ENCODE results near the gene ADAMTS3. TPM values are rescaled to one million over a fixed set of nuclear protein-coding genes. Genes with fewer than 3 reads are reported as not detected.

The ADAMTS3 gene
- total and polyA plus RNA-seq, 8 donors, result 0.08 to 0.47 (median 0.15) TPM

DNA sequence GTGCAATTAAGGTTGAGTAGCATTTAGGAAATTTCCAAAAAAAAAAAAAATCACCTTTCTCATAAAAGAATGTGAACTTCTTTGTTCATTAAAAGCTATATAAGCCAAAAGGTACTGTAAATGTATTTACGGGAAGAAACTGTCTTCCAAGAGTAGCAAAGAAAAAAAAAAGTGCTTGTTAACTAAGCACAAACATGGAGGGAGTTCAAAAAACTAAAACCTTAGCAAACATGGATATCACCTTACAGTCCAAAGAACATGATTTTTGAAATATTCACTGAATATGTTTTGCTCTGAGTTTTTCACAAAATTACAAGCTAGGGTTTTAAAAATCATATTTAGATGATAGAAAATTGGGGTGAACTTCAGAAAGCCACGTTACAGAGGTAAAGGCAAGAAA is 217.5 kb downstream of the ADAMTS3 start:
- no peak for TF ChIP-seq CTCF (IDR thresholded peaks at IDR 0.05)
- no peak overlapping the region for H3K27ac ChIP-seq
- intact Hi-C loops (cut with DNase I), result no loop called here
- H3K36me3 ChIP-seq, result no peaks in the 10 kb centered on the region
- FAIRE-seq (no peak), ATAC-seq (peak in 2 of 4 donors; percentile 59 to 61), DNase-seq (no peak)
- no peak overlapping the region for H3K4me3 ChIP-seq
- WGBS, 2 donors, result 30 to 40% methylated on average over 2 of the region's 2 CpGs
- no peaks in the 10 kb centered on the region for H3K27me3 ChIP-seq
- no peaks in the 10 kb centered on the region for H3K9me3 ChIP-seq
- H3K4me1 ChIP-seq, result peaks cover 0 to 4% (median 0%) of the 10 kb centered on the region in 3 donors

DNA sequence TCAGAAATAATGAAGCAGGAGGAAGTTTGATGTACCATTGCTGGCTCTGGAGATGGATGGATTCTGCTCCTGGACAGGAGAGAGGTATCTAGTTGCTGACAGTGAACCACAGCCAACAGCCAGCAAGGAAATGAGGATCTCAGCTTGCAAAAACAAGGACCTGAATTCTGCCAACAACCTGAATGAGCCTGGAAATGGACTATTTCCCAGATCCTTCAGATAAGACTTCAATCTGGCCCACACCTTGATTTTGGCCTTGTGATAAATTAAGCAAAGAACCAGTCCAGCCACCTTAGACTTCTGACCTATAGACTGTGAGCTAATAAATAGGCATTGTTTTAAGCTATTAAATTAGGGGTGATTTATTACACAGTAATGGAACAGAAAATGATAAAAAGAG is 220.3 kb downstream of the ADAMTS3 start:
- no peak for TF ChIP-seq CTCF (IDR thresholded peaks at IDR 0.05)
- FAIRE-seq (no peak), ATAC-seq (no peak), DNase-seq (no peak)
- H3K27me3 ChIP-seq, result no peaks in the 10 kb centered on the region
- H3K4me3 ChIP-seq, result no peak overlapping the region
- H3K36me3 ChIP-seq, result no peaks in the 10 kb centered on the region
- intact Hi-C loops (cut with DNase I), result no loop called here
- H3K4me1 ChIP-seq, result peaks cover 0 to 4% (median 0%) of the 10 kb centered on the region in 3 donors
- H3K9me3 ChIP-seq, result no peaks in the 10 kb centered on the region
- H3K27ac ChIP-seq, result no peak overlapping the region

GRCh38 chr4:72344418-72344817 is 224.6 kb downstream of the ADAMTS3 start:
- Histone ChIP-seq H3K27ac (no peak overlapping the region), H3K36me3 (no peaks in the 10 kb centered on the region), H3K4me1 (no peaks in the 10 kb centered on the region), H3K27me3 (no peaks in the 10 kb centered on the region), H3K4me3 (no peak overlapping the region), H3K9me3 (no peaks in the 10 kb centered on the region)
- ATAC-seq (no peak), DNase-seq (no peak), FAIRE-seq (no peak)
- TF ChIP-seq CTCF (IDR thresholded peaks at IDR 0.05), result no peak
- intact Hi-C loops (cut with DNase I), result no loop called here

- Histone ChIP-seq H3K27ac (no peak overlapping the region), H3K27me3 (no peaks in the 10 kb centered on the region), H3K9me3 (no peaks in the 10 kb centered on the region), H3K4me3 (no peak overlapping the region), H3K36me3 (no peaks in the 10 kb centered on the region), H3K4me1 (no peaks in the 10 kb centered on the region)
- no peak for TF ChIP-seq CTCF (IDR thresholded peaks at IDR 0.05)
- no peak for ATAC-seq
- DNase-seq, result no peak
- 38 to 56% methylated on average over 2 of the region's 2 CpGs for WGBS, 2 donors
- intact Hi-C loops (cut with DNase I), result no loop called here
- FAIRE-seq, result no peak
These were observed 227.6 kb downstream of the ADAMTS3 start for GRCh38 chr4:72341432-72341820.

- Histone ChIP-seq H3K36me3 (no peaks in the 10 kb centered on the region), H3K4me3 (no peak overlapping the region), H3K9me3 (no peaks in the 10 kb centered on the region), H3K27ac (no peak overlapping the region), H3K27me3 (no peaks in the 10 kb centered on the region), H3K4me1 (no peaks in the 10 kb centered on the region)
- TF ChIP-seq CTCF (IDR thresholded peaks at IDR 0.05), result no peak
- intact Hi-C loops (cut with DNase I), result no loop called here
- DNase-seq, result no peak
- WGBS, 2 donors, result 82% methylated on average over 1 of the region's 1 CpG
- peak; percentile 26 for FAIRE-seq
- no peak for ATAC-seq
These were observed 228.1 kb downstream of the ADAMTS3 start for GRCh38 chr4:72340803-72341431.
